ENCODE measurements around the gene ZFHX3.

ZFHX3 gene

GRCh38 chr16:72879846-72880245, 168.1 kb downstream of the ZFHX3 start:
- no peak for TF ChIP-seq CTCF (conservative IDR thresholded peaks at IDR 0.05; ENCODE audit: low read depth, low read length)
- no peak for DNase-seq (ENCODE audit: low read depth)
- H3K4me3 ChIP-seq (ENCODE audit: low read length): no peak overlapping the region

GRCh38 chr16:72878301-72879269, 169.3 kb downstream of the ZFHX3 start:
- no peak for DNase-seq (ENCODE audit: low read depth)
- H3K4me3 ChIP-seq (ENCODE audit: low read length): no peak overlapping the region
- no peak for TF ChIP-seq CTCF (conservative IDR thresholded peaks at IDR 0.05; ENCODE audit: low read depth, low read length)

DNA sequence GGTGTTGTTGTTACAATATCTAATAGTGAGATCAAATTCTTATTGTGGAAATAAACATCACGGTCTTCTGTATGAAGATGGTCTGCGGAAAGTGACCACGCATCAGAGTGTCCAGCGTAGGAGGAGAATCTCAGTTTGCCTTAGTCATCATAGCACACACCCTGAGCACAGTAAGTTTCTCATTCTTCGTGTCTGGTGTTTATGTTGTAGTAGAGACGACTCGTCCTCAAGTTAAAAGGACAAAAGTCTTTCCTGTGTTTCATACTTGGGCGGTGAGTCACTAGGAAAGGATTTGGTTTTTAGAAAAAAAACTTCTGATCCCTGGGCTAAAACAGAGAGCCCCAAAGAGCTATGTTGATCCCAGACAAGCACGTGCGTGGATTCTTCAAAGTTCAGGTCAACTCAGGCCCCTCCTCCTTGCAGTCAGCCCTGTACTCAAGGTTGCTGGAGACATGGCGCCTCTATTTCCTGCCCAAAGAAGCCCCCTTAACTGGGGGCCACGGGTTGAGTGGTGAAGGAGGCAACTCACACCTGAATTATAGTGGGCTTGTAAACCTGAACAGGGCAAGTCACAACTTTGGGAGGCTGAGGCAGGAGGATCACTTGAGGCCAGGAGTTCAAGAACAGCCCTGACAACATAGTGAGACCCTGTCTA, 170.4 kb downstream of the ZFHX3 start:
- no peak overlapping the region for H3K4me3 ChIP-seq (ENCODE audit: low read length)
- no peak for TF ChIP-seq CTCF (conservative IDR thresholded peaks at IDR 0.05; ENCODE audit: low read depth, low read length)
- DNase-seq (ENCODE audit: low read depth): peak; percentile 77

DNA sequence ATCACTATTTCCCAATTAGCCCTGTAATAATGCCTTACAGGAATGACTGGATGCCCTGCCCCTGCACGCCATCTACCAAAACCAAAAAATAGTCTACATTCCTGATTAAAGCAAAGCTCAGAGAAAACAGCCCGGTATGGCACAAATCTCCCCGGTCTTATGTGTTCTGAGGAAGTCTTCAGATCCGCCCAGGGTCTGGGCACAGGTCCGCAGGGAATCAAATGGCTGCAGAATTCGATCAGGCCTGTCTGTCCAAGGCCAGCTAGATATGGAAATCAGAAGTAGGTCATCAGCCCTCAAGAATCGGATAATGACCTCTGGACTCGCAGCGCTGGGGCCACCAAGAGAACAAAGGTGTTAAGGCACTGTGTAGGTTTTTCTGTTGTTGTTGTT, 171.0 kb downstream of the ZFHX3 start:
- no peak for DNase-seq (ENCODE audit: low read depth)
- TF ChIP-seq CTCF (conservative IDR thresholded peaks at IDR 0.05; ENCODE audit: low read depth, low read length): no peak
- no peak overlapping the region for H3K4me3 ChIP-seq (ENCODE audit: low read length)

- no peak for TF ChIP-seq CTCF (conservative IDR thresholded peaks at IDR 0.05; ENCODE audit: low read depth, low read length)
- no peak for DNase-seq (ENCODE audit: low read depth)
- no peak overlapping the region for H3K4me3 ChIP-seq (ENCODE audit: low read length)
Measured at GRCh38 chr16:72876221-72876620, 171.7 kb downstream of the ZFHX3 start.

- no peak for TF ChIP-seq CTCF (conservative IDR thresholded peaks at IDR 0.05; ENCODE audit: low read depth, low read length)
- DNase-seq (ENCODE audit: low read depth): no peak
- H3K4me3 ChIP-seq (ENCODE audit: low read length): no peak overlapping the region
Measured at GRCh38 chr16:72875291-72876031, 172.5 kb downstream of the ZFHX3 start.
